Liver (tissue), 3 donors: ENCODE results near the gene EIF3F.

Experiments used
- ATF3 ChIP-seq: IDR thresholded peaks from 2 replicates; pipeline ENCODE4 v1.6.1; 2016; ENCODE audit warnings: antibody characterized with exemption
- GABPA ChIP-seq, 2 donors: IDR thresholded peaks in 1 of 2; conservative IDR thresholded peaks in 1 of 2; 2 replicates each; pipeline ENCODE4 v1.6.1; 2016; ENCODE audit warnings: antibody characterized with exemption in 2 of 2, mild to moderate bottlenecking in 1 of 2, moderate library complexity in 1 of 2
- HNF4A ChIP-seq, 2 donors: conservative IDR thresholded peaks; 2 replicates each; pipeline ENCODE4 v1.6.1; 2016; ENCODE audit warnings: antibody characterized with exemption in 2 of 2, mild to moderate bottlenecking in 2 of 2
- JUND ChIP-seq, 2 donors: IDR thresholded peaks; 2 replicates each; pipeline ENCODE4 v1.6.1; 2016; ENCODE audit warnings: antibody characterized with exemption in 2 of 2
- MAX ChIP-seq: IDR thresholded peaks from 2 replicates; pipeline ENCODE4 v1.6.1; 2016; ENCODE audit warnings: antibody characterized with exemption
- RAD21 ChIP-seq, 2 donors: IDR thresholded peaks; 2 replicates each; pipeline ENCODE4 v1.6.1; 2016; ENCODE audit warnings: antibody characterized with exemption in 2 of 2, mild to moderate bottlenecking in 2 of 2
- SP1 ChIP-seq: IDR thresholded peaks from 2 replicates; pipeline ENCODE4 v1.6.1; 2018; ENCODE audit warnings: antibody characterized with exemption, mild to moderate bottlenecking
- YY1 ChIP-seq: IDR thresholded peaks from 2 replicates; pipeline ENCODE4 v1.6.1; 2016; ENCODE audit warnings: antibody characterized with exemption, mild to moderate bottlenecking
- TF ChIP-seq, protein P1 (sequence below): fragments of 150-350 bp; IDR thresholded peaks from 2 replicates; pipeline ENCODE4 v1.5.1; 2017; ENCODE audit warnings: improper control_type of control experiment, low read depth, low read length; ENCODE audit not compliant: missing input control
- TF ChIP-seq, protein P2 (sequence below): IDR thresholded peaks from 2 replicates; pipeline ENCODE4 v1.6.1; 2016; ENCODE audit warnings: antibody characterized with exemption, mild to moderate bottlenecking
- donor health status: healthy.
- donor health status: healthy.

- no peak for TF ChIP-seq MAX
- no peak for TF ChIP-seq SP1
- TF ChIP-seq JUND (IDR thresholded peaks at IDR 0.05) = no peak
- TF ChIP-seq, protein P1, sequence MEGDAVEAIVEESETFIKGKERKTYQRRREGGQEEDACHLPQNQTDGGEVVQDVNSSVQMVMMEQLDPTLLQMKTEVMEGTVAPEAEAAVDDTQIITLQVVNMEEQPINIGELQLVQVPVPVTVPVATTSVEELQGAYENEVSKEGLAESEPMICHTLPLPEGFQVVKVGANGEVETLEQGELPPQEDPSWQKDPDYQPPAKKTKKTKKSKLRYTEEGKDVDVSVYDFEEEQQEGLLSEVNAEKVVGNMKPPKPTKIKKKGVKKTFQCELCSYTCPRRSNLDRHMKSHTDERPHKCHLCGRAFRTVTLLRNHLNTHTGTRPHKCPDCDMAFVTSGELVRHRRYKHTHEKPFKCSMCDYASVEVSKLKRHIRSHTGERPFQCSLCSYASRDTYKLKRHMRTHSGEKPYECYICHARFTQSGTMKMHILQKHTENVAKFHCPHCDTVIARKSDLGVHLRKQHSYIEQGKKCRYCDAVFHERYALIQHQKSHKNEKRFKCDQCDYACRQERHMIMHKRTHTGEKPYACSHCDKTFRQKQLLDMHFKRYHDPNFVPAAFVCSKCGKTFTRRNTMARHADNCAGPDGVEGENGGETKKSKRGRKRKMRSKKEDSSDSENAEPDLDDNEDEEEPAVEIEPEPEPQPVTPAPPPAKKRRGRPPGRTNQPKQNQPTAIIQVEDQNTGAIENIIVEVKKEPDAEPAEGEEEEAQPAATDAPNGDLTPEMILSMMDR = no peak
- TF ChIP-seq HNF4A (conservative IDR thresholded peaks at IDR 0.05) = no peak
- TF ChIP-seq GABPA (IDR thresholded peaks at IDR 0.05 in 1 of 2, conservative IDR thresholded peaks at IDR 0.05 in 1 of 2) = no peak
- no peak for TF ChIP-seq RAD21 (IDR thresholded peaks at IDR 0.05)
- TF ChIP-seq YY1 = no peak
- TF ChIP-seq, protein P2, sequence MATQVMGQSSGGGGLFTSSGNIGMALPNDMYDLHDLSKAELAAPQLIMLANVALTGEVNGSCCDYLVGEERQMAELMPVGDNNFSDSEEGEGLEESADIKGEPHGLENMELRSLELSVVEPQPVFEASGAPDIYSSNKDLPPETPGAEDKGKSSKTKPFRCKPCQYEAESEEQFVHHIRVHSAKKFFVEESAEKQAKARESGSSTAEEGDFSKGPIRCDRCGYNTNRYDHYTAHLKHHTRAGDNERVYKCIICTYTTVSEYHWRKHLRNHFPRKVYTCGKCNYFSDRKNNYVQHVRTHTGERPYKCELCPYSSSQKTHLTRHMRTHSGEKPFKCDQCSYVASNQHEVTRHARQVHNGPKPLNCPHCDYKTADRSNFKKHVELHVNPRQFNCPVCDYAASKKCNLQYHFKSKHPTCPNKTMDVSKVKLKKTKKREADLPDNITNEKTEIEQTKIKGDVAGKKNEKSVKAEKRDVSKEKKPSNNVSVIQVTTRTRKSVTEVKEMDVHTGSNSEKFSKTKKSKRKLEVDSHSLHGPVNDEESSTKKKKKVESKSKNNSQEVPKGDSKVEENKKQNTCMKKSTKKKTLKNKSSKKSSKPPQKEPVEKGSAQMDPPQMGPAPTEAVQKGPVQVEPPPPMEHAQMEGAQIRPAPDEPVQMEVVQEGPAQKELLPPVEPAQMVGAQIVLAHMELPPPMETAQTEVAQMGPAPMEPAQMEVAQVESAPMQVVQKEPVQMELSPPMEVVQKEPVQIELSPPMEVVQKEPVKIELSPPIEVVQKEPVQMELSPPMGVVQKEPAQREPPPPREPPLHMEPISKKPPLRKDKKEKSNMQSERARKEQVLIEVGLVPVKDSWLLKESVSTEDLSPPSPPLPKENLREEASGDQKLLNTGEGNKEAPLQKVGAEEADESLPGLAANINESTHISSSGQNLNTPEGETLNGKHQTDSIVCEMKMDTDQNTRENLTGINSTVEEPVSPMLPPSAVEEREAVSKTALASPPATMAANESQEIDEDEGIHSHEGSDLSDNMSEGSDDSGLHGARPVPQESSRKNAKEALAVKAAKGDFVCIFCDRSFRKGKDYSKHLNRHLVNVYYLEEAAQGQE = no peak
- no peak for TF ChIP-seq ATF3
Observed at GRCh38 chr11:8019314-8020243, 32.4 kb downstream of the EIF3F start.
